GM12874 (cell line): ENCODE results near the gene IPCEF1.

Experiments
- TF ChIP-seq, protein P1 (sequence below): IDR thresholded peaks from 2 replicates; pipeline ENCODE4 v1.5.1; 2011; ENCODE audit warnings: low read depth, mild to moderate bottlenecking, control low read depth, low read length, moderate library complexity; ENCODE audit not compliant: insufficient read depth

Gene IPCEF1

DNA sequence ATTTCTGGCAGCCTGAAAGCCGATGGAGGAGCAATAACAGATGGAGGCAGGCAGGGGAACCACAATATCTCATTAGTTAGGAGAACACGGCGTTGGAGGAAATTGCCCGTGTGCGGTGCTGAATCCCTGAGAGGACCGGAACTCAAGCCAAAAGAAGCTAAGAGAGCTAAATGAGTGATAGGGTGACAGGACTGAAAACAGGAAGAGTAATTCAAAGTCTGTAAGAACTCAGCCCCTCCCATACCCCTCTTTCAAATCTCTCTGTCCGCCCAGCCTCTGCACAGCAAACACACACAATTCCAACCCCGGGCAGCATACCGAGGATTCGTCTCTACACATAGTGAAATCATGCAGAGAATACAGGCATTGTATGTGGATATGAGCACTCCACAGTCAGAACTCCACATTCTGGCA, 2.6 kb upstream of the IPCEF1 start:
- TF ChIP-seq, protein P1, sequence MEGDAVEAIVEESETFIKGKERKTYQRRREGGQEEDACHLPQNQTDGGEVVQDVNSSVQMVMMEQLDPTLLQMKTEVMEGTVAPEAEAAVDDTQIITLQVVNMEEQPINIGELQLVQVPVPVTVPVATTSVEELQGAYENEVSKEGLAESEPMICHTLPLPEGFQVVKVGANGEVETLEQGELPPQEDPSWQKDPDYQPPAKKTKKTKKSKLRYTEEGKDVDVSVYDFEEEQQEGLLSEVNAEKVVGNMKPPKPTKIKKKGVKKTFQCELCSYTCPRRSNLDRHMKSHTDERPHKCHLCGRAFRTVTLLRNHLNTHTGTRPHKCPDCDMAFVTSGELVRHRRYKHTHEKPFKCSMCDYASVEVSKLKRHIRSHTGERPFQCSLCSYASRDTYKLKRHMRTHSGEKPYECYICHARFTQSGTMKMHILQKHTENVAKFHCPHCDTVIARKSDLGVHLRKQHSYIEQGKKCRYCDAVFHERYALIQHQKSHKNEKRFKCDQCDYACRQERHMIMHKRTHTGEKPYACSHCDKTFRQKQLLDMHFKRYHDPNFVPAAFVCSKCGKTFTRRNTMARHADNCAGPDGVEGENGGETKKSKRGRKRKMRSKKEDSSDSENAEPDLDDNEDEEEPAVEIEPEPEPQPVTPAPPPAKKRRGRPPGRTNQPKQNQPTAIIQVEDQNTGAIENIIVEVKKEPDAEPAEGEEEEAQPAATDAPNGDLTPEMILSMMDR = no peak

DNA sequence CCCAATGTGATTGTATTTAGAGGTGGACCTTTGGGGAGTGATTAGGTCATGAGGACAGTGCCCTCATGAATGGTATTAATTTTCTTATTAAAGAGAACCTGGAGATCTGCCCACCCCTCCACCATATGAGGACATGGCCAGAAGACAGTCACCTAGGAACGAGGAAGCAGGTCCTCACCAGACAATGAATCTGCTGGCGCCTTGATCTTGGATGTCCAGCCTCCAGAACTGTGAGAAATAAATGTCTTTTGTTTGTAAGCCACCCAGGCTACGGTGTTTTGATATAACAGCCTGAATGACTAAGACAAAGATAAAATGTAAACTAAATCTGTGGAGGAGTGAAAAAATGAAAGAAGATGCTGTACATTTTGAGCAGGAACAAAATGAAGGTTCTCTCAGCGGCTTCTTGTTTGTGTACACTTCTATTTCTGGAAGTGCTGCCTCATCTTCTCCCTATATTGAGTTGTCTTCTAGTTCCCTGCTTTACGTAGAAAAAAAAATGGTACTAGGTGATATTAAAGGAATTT, 1.5 kb upstream of the IPCEF1 start:
- TF ChIP-seq, protein P1 = no peak

- TF ChIP-seq, protein P1 = no peak
Measured at GRCh38 chr6:154356113-154356512, 490 bp downstream of the IPCEF1 start.

DNA sequence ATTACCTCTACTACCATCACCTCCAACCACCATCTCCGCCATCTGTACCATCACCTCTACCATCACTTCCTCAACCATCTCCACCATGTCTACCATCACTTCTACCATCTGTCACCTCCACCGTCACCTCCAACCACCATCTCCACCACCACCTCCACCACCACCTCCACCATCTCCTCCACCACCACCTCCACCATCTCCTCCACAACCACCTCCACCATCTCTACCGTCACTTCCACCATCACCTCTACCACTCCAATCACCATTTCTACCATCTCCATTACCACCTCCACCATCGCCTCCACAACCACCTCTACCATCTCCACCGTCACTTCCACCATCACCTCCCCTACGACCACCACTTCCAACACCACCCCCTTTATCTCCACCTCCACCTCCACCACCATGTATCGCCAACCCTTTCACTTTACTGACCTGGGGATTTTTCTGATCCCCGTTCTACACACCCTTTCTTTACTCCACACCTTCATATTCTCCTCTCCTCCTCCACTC, 2.3 kb downstream of the IPCEF1 start:
- TF ChIP-seq, protein P1 = no peak

DNA sequence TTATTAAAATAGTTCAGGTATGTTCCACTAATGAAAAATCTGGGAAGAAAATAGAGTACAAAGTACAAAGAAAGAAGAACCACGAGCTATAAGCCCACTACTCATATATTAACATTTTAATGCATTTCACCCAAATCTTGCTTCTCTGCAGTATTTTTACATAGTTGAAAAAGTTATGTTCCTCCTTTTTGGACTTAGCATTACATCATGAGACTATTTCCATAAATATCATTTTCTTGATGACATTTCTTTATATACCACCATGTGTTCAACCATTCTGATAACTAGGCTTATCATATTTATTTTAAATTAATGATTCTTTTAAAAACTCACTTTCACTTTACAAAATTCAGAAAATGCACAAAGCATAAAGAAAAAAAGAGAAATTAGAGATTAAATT, 3.0 kb downstream of the IPCEF1 start:
- TF ChIP-seq, protein P1 = no peak

GRCh38 chr6:154352898-154353585, 3.6 kb downstream of the IPCEF1 start:
- TF ChIP-seq, protein P1 = no peak

DNA sequence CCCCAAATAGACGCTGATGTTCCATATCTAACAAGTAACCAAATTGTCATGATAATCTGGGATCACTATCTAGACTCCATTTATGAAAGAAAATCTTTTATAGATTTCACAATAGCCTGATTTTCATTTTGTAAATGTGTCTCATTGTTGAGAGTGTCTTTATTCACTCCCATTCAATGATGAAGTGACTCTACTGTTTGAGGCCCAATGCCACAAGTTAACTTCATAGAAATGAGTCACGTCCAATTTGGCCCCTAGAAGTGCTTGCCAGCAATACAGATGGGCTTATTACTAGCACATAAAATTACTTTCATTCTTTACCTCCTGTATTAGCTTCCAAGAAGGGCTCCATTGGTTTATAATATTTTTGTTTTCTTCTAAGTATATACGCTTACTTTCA, 6.3 kb downstream of the IPCEF1 start:
- TF ChIP-seq, protein P1 = no peak
